ENCODE measurements around the gene ACOT9.
"Not testable (repeated sequence)": the region's sequence is repeated elsewhere in the genome, so short reads cannot be mapped to it uniquely, and the experiment has no call there.

The ACOT9 gene

DNA sequence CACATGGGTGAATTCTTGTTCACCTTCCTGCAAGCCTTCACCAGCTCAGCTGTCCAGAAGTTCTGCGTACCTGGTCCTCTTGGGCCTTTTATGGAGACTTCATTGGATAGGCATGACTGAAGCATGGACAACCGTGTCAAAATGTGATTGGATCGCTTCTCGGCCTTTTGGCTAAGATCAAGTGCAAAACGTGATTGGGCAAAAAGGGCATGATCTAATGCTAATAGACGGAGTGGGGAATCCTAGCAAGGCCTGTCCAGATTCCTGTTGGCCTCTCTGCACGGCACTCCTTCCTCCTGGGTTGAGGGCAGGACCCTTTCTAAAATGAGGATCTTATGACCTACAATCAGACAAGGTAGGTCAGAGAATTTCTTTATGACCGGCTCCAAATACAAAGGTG is 50.9 kb downstream of the ACOT9 start:
- no peak for DNase-seq (ENCODE audit: low read depth)

DNA sequence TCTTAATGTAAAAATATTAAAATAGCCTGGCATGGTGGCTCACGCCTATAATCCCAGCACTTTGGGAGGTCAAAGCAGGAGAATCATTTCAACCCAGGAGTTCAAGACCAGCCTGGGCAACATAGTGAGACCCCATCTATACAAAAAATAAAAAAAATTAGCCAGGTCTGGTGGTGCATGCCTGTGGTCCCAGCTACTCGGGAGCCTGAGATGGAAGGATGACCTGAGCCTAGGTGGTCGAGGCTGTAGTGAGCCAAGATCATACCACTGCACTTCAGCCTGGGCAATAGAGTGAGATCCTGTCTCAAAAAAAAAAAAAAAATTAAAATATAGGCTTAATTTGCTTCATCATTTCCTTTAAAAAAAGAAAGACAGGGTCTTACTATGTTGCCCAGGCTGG is 66.6 kb downstream of the ACOT9 start:
- DNase-seq (ENCODE audit: low read depth): not testable (repeated sequence)

DNA sequence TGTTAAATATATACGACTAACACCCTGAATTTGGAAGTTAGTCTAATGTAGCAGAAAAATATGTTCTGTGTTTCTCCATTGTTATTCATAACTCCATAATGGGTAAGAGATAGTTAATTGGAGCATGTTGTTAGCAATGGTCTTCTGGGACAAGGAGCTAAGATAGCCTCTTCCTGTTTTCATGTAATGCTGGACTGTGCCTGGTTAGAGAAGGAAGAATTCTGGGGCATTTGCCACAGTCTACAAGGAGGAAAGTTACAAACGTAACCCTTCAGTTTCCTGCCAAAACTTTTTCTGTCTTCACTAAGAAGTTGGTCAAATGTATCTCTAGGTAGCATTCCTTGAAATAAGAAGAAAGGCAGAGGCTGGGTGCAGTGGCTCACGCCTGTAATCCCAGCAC is 70.0 kb downstream of the ACOT9 start:
- DNase-seq (ENCODE audit: low read depth): no peak

DNA sequence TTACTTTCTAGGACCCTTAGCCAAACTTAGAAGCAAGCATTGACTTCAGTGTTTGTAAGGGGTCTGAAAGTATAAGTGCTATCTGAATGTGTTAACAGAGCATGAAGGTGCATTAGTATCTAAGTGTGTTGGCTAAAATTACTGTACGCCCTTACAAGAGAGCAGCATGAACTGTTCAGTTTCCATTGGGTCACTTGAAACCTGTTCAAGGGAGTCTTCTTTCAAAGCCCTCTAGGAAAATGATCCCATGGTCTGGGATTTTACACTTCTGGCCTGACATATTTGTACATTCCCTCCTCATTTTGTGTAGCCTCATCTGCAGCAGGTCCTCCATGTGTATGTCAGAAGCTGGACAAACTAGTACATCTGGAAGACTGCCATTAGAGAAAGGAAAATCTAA is 72.5 kb downstream of the ACOT9 start:
- DNase-seq (ENCODE audit: low read depth): no peak

DNA sequence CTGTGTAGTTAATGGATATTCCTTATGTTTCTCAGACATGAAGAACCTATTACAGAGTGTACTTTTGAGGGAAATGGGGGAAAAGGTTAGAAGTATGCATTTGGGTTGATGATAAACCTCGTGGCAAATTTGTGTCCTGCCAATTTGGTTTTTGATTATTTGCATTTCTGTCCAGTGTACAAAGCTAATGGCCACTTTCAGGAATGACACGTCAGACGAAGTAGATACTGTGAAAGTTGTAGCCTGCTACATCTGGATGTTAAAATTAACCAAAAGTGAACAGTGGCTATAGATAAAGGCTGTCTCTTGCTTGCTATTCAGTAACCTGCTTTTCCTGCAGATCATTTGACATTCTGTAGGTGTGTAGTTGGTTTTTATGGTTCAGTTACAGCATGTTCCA is 74.7 kb downstream of the ACOT9 start:
- no peak for DNase-seq (ENCODE audit: low read depth)

DNA sequence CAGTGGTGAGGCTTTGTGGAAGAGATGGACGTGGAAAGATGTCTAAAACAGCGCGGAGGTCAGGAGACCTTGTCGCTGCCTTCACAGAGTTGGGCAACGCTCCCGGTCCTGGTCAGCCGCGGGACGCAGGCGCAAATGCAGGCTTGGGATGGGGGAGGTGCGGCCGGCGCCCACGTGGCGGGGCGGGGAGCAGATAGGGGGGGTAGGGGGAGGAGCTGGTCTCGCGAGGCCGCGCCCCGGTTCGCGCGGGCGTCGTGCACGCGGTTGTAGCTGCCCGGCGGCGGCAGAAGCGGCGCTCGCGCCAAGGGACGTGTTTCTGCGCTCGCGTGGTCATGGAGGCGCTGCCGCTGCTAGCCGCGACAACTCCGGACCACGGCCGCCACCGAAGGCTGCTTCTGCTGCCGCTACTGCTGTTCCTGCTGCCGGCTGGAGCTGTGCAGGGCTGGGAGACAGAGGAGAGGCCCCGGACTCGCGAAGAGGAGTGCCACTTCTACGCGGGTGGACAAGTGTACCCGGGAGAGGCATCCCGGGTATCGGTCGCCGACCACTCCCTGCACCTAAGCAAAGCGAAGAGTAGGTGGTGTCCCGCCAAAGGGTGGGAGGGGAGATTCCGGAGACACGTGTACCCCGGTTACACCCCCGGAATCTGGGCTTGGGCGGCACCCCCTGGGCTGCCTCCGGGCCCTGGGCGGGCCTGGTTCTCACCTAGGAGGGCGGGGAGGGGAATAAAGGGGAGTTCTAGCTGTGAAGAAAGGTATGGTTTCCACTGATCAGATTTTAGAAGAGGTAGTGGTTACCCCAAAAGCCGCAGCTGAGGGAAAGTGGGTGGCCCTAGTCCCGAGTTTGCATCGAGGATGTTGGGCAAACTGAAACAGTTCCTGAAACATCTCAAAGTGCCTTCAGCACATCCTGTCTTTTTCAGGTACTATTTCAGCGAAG is 75.6 kb downstream of the ACOT9 start, which contains the start of gene PRDX4:
PRDX4 (plus strand) TSS at position 255 of the 939 bp plus-strand sequence; CDS start at position 333, 78 bp downstream.
- DNase-seq (ENCODE audit: low read depth): peak; percentile 51

DNA sequence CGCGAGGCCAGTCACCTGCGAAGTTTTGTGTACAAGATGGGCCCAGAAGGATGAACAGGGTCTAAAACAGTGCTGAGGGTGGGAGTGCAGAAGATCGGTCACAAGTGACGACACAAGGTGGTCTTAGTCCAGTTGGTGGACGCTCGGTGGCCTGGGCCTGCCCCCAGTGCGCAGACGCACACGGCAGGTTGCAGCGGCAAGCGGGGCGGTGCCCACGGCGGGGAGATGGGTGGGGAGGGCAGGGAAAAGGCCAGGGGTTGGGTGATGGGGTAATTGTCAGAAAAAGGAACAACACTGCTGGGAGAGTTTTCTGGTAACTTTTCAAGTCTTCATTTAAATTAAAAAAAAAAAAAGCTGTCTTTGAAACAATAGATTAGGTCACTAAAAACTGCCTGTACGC is 76.8 kb downstream of the ACOT9 start:
- no peak for DNase-seq (ENCODE audit: low read depth)

DNA sequence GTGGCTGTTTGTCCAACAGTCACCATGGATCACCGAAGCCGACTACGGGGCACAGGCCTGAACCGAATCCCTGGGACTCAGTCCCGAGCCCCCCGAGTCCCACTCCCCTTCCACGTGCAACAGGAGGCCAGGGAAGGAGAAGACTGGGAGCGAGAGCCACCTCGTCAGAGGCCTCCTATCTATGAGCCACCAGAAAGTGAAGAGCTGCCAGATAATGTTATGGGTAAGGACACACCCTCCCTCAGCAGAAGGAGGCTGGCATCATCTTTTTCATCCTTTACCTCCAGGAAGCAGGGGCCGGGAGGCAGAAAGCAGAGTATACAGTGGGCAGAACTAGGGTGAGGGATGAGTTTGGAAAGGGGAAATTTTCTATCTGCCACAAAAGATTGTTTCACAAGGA is 78.6 kb downstream of the ACOT9 start:
- no peak for DNase-seq (ENCODE audit: low read depth)

DNA sequence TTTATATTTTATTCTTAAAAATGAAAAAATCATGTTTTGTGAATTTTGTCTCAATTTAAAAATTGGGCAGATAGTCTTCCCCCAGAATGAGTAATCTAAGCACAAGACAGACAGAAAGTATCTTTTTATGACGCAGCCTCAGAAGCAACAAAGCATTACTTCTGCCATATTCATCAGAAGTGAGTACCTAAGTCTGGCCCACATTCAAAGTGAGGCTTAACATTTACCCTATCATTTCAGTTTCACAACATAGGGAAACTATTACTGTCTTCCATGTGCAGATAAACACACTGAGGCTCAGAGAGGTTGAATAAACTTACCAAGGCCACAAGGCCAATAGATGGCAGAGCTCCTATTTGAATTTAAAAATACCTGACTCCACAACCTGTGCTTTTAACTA is 80.2 kb downstream of the ACOT9 start:
- DNase-seq (ENCODE audit: low read depth): no peak

DNA sequence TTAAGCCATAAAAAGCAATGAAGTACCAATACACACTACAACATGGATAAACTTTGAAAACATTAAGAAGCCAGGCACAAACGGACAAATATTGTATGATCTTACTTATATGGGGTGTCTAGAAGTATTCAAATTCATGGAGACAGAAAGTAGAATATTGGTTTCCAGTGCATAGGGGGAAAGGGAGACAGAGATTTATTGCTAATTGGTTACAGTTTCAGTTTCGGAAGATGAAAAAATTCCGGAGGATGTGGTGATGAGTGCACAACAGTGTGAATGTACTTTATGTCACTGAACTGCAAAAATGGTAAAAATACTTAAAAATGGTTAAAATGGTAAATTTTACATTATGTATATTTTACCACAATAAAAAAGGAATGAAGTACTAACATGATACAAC is 80.9 kb downstream of the ACOT9 start:
- DNase-seq (ENCODE audit: low read depth): no peak

DNA sequence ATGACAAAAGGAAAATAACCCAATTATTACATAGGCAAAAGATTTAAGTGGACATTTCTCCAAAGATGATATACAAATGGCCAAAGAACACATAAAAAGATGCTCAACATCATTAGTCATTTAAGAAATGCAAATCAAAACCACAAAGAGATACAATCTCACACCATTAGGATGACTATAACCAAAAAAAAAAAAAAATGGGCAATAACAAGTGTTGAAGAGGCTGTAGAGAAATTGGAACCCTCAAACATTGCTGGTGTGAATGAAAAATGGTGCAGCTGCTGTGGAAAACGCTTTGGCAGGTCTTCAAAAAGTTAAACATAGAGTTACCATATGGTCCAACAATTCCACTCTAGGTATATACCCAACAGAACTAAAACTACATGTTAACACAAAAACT is 81.4 kb downstream of the ACOT9 start:
- no peak for DNase-seq (ENCODE audit: low read depth)

DNA sequence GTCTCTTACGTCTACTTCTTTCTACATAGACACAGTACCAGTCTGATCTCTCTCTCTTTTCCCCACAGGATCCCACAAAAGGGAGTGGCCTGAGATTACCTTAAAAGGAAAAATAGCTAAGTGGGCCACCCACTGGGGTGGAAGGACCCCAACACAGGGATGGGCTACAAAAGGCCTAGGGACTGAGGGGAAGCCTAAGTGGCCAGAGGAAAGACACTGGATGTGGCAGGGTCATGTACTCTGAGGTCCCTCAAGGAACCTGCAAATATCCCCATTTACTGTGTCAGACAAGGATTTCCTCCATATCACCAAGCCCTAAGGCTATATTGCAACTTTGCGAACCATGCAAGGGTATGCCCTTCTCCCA is 82.3 kb downstream of the ACOT9 start:
- DNase-seq (ENCODE audit: low read depth): no peak

DNA sequence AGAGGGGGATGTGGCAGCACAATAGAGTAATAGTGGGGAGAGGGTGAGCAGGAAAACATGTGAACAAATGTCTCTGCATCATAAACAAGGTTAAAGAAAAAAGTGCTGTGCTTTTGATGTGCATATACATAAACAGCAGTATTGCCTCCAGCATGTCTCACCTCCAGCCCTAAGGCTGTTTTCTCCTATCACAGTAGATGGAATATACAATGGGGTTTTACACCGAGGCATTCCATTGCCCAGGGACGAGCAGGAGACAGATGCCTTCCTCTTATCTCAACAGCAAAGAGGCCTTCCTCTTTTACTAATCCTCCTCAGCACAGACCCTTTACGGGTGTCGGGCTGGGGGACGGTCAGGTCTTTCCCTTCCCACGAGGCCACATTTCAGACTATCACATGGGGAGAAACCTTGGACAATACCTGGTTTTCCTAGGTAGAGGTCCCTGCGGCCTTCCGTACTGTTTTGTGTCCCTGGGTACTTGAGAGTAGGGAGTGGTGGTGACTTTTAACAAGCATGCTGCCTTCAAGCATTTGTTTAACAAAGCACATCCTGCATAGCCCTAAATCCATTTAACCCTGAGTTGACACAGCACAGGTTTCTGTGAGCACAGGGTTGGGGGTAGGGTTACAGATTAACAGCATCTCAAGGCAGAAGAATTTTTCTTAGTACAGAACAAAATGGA is 82.9 kb downstream of the ACOT9 start:
- DNase-seq (ENCODE audit: low read depth): not testable (repeated sequence)

DNA sequence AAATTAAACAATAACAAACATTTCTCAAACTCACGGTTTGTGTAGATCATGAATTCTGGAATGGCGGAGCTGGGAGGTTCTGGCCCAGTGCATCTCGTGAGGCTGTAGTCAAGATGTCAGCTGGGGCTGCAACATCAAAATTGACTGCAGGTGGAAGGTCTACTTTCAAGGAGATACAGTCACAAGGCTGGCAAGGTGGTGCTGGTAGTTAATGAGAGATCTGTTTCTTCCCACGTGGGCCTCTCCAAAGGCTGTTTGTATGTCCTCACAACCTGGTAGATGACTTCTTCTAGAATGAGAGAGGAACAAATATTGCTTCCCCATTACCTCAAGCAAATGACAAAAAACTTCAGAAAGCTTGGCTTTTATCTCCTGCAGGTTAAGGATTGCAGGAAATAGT is 83.7 kb downstream of the ACOT9 start:
- DNase-seq (ENCODE audit: low read depth): no peak

DNA sequence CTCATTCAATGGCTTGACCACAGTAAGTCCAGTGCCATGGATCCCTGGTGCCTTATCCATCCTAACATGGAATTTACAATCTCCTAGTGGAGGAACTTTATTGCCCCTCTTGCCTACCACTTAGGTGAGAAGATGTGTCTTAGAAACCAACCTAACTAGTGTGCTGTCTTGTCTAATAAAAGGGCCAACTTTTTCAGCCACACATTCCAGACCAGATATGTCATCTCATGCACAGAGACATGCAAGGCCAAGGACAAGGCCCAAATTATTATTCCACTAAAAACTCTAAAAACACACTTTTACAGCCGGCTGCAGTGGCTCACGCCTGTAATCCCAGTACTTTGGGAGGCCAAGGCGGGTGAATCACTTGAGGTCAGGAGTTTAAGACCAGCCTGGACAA is 86.4 kb downstream of the ACOT9 start:
- DNase-seq (ENCODE audit: low read depth): no peak

DNA sequence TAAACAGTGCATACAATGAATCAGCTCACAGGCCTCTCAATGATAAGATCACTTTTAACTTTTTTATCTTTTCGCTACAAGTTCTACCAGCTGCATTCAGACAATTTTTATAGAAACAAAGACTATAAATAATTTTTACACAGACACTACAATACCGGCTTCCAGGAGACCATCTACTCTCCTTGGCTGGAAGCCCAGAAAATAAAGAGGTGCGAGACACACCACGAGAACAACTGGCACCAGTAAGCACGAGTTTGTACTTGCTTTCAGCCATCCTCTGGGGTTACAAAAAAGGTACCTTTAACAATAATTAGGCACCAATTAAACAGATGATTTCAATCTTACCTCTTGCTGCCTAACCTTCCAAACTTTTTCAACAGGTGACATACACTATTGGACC is 87.0 kb downstream of the ACOT9 start:
- no peak for DNase-seq (ENCODE audit: low read depth)
